Measurements from ENCODE around the gene TMA16.
"Not testable (repeated sequence)": the region's sequence is repeated elsewhere in the genome, so short reads cannot be mapped to it uniquely, and the experiment has no call there.

The TMA16 gene

DNA sequence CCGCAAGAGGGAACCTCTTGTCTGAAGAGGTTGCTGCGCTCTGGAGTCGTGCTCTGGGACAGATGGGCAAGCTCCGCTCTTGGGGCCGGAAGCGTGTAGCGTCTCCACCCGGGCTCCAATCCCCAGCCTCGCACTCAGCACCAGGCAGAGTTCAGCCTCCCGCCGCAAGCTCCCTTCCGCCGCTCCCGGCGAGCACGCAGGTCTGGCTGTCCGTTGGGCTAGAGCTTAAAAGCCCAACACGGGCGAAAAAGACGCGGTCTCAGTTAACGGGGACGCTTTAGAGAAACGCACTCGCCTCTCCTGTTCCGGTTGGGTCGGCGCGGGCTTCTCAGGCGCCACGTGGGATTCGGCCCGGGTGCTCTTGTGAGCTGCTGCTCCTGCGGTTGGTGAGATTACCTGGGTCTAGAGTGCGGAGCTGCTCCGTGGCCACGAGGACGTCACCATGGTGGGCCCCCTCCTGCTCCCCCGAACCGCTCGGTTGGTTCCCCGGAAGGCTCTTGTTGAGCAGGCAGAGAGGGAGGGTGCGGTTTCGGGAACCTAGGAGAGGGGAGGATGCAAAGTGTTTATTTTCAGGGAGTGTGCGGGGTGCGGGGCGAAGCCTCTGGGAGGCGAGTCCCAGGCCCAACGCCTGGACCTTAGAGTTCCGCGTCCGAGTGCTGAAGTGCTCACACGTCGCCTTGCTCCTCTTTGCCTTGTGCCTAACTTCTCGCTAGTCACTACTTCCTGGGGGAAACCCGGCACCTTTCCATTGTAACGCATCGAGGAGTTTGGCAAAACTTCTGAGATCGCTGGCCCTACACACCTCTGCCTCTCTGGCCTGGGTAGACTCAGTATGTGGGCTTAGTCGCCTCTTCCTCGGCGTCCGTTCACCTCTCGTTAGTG is at the start of gene TMA16:
TSS of gene TMA16 (plus strand) at position 331 of the 882 bp plus-strand sequence. CDS start at position 443, 112 bp downstream.
- peak; percentile 96 for DNase-seq

DNA sequence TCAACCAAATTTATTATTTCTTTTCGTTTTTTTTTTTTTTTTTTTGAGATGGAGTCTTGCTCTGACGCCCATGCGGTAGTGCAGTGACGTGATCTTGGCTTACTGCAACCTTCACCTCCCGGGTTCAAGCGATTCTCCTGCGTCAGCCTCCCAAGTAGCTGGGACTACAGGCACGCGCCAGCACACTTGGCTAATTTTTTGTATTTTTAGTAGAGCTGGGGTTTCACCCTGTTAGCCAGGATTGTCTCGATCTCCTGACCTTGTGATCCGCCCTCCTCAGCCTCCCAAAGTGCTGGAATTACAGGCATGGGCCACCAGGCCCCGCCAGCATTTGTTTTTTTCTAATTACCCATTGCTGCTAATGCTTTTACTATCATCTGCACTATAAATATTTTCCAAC is 47.5 kb upstream of the TMA16 start:
- not testable (repeated sequence) for DNase-seq

DNA sequence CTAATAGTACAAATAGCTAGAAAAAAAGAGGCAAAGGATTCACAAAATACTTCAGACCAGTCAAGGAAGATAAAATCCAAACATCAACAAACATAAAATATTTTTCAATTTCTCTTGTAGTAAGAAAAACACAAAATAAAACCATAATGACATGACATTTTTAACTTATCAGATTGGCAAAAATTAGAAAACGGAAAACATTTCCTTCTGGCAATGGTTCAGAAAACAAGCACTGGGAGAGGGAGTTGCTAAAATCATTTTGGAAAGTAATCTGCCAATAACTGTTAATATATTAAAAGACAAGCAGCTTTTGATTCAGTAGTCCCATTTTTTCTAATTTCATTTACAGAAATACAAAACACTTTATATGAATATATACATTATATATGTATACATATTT is 47.0 kb upstream of the TMA16 start:
- DNase-seq, result no peak

- DNase-seq, result peak; percentile 15
Measured at GRCh38 chr4:163448540-163449203, 45.8 kb upstream of the TMA16 start.

DNA sequence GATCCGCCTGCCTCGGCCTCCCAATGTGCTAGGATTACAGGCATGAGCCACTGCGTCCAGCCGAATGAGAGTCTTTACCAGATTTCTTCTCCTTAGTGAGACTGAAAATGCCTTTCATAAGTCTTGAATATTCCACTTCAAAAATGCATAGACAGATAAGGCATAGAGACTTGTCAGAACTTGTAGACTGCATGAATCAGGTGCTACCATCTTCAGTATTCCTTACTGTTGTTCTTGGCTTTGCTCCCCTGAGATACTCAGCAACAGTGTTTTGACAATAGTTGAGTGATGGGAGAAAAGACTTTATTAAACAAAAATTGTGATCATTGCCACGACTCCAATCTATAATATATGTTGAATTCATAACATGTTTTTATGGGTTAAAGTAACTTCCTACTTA is 31.9 kb upstream of the TMA16 start:
- no peak for DNase-seq

- DNase-seq, result no peak
Measured at GRCh38 chr4:163467082-163467770, 27.3 kb upstream of the TMA16 start.

DNA sequence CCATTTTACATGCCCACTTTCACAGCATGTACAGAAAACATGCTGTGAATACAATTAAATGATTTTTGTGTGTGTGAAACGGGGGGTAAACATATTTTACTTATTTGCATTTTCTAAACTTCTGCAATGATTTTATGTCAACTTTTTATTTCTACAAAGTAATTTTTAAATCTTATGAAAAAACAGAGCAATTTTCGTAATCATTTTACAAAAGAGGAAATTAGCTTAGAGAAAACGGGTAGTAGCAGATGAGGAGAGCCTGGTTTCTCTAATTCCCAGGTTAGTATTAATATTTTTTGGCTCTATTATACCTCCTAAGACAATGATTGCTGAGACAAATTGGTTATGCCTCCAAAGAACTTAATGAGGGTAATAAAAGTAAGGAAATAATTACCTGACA is 24.1 kb upstream of the TMA16 start:
- no peak for DNase-seq

DNA sequence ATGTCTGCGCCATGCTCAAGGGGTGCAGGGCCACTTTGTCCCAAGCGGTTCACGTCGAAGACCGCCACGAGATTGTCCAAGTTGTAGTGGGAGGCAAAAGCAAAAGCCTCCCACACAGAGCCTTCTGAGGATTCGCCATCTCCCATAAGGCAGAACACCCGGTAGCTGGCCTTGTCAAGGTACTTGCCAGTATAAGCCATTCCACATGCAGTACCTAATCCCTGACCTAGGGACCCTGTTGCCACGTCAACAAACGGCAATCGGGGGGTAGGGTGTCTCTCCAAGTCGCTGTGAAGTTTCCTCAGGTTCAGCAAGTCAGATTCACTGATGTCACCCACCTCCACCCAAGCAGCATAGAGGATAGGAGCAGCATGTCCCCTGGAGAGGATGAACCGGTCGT is 21.4 kb upstream of the TMA16 start:
- DNase-seq, result no peak

GRCh38 chr4:163473576-163473975 is 20.9 kb upstream of the TMA16 start, which contains the start of gene TKTL2:
Gene TKTL2 (minus strand): TSS chr4:163473754. CDS start chr4:163473734, 20 bp downstream.
- no peak for DNase-seq

- no peak for DNase-seq
Measured at GRCh38 chr4:163474027-163474426, 20.5 kb upstream of the TMA16 start.

DNA sequence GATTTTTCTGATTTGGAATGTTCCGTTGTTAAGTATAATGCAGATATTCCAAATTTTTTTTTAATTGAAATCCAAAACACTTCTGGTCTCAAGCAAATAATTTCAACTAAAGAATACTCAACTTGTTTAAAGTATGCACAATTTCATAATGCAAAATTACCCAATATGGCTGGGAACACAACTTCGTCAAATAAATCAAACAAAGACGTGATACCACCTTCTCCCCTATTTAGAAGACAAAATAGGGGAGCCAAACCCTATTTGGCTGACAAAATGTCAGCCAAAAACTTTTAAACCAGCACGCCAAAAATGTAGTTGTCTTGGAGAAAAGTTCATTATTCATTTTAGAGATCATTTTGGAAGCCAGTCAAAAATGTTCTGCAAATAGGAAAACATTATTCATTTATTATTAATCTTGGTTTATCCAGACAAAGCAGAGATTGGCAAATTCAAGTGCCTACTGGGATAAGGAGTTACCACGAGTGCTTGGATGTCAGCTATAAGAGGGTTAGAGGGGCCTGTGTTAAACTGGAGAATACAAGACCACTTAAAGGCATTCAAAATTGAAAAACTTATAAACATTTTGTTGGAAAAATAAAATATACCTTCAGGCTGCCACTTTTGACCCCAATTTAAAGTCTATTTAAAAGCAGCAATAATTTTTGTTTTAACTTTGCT is 17.6 kb upstream of the TMA16 start:
- DNase-seq, result no peak

DNA sequence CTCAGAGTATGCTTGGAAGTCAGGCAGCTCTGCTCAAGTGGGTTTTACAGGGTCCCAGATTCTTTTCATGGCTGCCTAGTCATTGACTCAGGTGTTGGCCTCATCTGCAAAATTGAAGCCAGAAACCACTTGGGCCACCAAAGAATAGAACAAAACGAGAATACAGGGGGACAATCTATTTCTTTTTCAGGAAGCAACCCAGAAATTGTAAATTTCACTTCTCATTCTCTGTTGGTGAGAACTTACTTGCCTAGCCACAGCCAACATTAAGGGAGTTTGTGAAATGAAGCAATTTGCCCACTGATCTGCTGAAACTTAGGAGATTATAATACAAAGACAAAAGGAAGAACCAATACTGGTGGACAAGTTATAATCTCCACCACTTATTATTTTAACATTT is 12.3 kb upstream of the TMA16 start:
- no peak for DNase-seq

- peak; percentile 46 for DNase-seq
Measured at GRCh38 chr4:163484906-163485305, 9.6 kb upstream of the TMA16 start.

- DNase-seq, result no peak
Measured at GRCh38 chr4:163485589-163485988, 8.9 kb upstream of the TMA16 start.

DNA sequence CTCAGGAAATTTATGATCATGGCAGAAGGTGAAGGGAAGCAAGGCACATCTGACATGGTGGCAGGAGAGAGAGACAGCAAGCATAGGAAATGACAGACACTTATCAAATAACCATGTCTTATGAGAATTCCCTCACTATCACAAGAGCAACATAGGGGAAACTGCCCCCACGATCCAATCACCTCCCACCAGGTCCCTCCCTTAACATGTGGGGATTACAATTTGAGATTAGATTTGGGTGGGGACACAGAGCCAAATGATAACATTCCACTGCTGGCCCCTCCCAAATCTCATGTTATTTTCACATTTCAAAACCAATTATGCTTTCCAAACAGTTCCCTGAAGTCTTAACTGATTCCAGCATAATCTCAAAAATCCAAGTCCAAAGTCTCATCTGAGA is 8.2 kb upstream of the TMA16 start:
- no peak for DNase-seq

DNA sequence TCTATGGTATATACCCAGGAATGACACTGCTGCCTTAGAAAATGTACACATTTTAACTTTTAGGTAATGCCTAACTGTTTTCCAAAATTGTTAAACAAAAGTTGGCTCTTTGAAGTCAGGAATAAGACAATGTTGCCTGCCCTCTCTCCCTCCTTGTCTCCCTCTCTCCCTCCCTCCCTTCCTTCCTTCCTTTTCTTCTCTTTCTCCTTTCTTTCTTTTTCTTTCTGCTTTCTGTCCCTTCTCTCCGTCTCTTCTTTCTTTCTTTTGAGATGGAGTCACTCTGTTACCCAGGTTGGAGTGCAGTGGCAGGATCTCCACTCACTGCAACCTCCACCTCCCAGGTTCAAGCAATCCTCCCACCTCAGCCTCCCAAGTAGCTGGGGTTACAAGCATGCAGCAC is 4.6 kb upstream of the TMA16 start:
- no peak for DNase-seq

GRCh38 chr4:163492951-163493504 is 1.5 kb upstream of the TMA16 start:
- DNase-seq, result peak; percentile 9

DNA sequence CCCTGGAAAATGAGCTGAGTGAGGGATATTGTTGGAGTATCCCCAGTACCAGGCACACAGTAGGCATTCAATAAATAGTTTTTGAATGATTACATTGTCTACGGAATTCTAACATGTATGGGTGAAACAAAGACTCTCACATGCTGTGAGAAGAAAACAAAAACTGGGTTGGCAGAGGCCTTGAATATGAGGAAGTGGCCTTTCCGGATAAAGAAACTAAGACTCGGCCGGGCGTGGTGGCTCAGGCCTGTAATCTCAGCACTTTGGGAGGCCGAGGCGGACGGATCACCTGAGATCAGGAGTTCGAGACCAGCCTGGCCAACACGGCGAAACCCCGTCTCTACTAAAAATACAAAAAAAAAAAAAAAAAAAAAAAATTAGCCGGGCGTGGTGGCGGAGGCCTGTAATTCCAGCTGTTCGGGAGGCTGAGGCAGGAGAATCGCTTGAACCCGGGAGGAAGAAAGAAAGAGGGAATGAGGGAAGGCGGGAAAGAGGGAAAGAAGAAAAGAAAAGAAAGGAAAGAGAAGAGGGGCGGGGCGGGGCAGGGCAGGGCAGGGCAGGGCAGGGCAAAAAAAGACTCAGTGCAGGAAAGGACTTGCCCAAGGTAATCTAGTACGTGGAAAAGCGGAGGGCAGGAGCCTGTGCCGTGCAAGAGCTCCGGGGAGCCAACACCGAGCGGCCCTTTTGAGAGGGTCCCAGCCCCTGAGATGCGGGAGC is 689 bp upstream of the TMA16 start:
- DNase-seq, result no peak

DNA sequence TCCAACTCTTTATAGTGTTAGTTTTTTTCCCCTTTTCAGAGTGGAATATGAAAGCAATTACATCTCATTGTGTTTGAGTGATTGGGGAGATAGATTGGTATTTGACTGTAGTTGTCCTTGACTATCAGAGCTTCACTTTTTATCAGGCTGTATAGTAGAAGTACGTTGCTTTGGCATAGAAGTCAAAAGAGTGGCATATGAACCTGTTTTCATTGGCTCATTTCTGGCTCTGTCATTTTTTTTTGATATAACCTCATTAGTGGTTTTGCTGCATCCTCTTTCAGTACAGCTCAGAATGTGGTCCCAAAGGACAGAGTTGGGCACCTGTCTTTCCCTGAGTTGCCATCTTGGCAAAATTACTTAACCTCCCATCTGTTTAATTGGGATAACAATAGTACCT is 1.4 kb downstream of the TMA16 start:
- no peak for DNase-seq

- DNase-seq, result no peak
Measured at GRCh38 chr4:163500586-163500985, 6.1 kb downstream of the TMA16 start.

GRCh38 chr4:163505374-163505773 is 10.9 kb downstream of the TMA16 start:
- peak; percentile 3 for DNase-seq

GRCh38 chr4:163515198-163515597 is 20.7 kb downstream of the TMA16 start:
- DNase-seq, result no peak

Data from fibroblast of skin of right biceps (primary cell).